Dermis blood vessel endothelial cell (primary cell): ENCODE measurements around the gene NUP93. TPM values are rescaled to one million over a fixed set of nuclear protein-coding genes. Genes with fewer than 3 reads are reported as not detected.

Experiments
- DNase-seq: peaks from one replicate; pipeline ENCODE4 v3.0.0; 2010
- total RNA-seq: library from RNA; depleted of rRNA; stranded (reverse); fragments of >200 nt; gene quantifications from 2 replicates; pipeline ENCODE4 v1.2.3, GENCODE V29; 2014

The NUP93 gene
- total RNA-seq, 1 donor from 2014 or later, result 59.7 TPM

DNA sequence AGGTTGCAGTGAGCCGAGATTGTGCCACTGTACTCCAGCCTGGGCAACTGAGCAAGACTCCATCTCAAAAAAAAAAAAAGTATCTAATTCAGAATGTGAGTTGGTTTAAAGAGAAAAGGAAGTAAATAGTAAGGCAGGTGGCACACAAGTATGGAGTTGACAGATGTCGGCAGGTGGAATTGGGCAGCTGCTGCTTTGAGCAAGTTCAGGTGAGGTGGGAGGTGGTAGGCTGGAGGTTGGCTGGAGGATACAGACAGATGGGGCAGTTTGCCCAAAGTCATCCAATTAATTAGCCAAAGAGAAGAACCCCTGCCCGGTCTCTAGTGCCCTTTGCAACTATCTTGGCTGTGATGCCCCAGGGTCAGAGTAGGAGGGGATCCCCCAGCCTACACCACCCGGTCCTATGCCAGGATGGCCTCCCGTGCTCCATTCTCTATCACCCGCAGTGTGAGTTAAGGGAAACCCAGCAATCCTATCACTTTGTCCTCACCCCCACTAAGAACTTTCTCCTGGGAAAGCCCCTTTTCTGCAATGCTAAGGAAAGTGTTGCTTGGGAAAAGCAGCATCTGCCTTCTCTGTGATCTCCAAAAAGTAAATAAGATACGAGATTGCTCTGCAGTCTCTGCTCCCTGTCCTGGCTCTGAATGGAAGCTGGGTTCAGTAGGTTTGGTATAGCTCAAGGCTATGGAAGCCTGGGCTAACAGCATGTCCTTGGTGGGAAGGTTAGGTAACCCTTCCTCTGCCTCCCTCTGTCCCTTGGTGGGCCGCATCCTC, 167.3 kb downstream of the NUP93 start:
- DNase-seq, result no peak

DNA sequence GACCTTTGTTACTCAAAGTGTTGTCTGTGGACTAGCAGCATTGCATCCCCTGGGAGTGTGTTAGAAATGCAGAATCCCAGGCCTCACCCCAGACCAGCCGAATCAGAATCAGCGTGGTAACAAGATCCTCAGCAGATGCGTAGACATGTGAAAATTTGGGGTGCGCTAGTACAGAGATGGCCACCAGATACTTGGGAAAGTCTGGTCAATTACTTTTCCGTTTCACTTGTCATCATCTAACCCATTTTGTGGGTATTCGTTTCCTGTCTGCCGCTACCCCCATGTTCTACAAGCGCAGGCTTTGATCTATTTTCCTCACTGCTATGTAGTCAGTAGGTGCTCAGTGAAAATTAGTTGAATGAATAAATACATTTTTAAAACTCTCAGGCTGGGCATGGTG, 168.9 kb downstream of the NUP93 start:
- DNase-seq, result no peak

Other genes starting within 250 kb of the NUP93 start
- 40.6 and 52.2 TPM in 2 replicates for gene BBS2, start 210.1 kb upstream of the NUP93 start, total RNA-seq
- gene MT4, start 165.1 kb upstream of the NUP93 start, total RNA-seq, result not detected in 2 replicates
- gene MT3, start 140.6 kb upstream of the NUP93 start, total RNA-seq, result not detected in 2 replicates
- gene MT2A, start 121.5 kb upstream of the NUP93 start, total RNA-seq, result 21.3 and 82.5 TPM in 2 replicates
- gene MT1E, start 104.3 kb upstream of the NUP93 start, total RNA-seq, result 13.8 and 103 TPM in 2 replicates
- gene MT1M, start 97.5 kb upstream of the NUP93 start, total RNA-seq, result 0.34 and 0.98 TPM in 2 replicates
- gene MT1A, start 91.5 kb upstream of the NUP93 start, total RNA-seq, result 2.3 TPM in 1 of 2 replicates, not detected in the other
- not detected in 2 replicates for gene MT1B, start 78.2 kb upstream of the NUP93 start, total RNA-seq
- gene MT1F, start 72.2 kb upstream of the NUP93 start, total RNA-seq, result 0.34 and 0.93 TPM in 2 replicates
- gene MT1G, start 62.1 kb upstream of the NUP93 start, total RNA-seq, result not detected in 2 replicates
- gene MT1H, start 60.3 kb upstream of the NUP93 start, total RNA-seq, result not detected in 2 replicates
- 12.2 and 22.3 TPM in 2 replicates for gene MT1X, start 47.7 kb upstream of the NUP93 start, total RNA-seq
- gene SLC12A3, start 135.1 kb downstream of the NUP93 start, total RNA-seq, result not detected in 2 replicates
- gene HERPUD1, start 202.0 kb downstream of the NUP93 start, total RNA-seq, result 88.0 and 132 TPM in 2 replicates
- 10.9 and 11.4 TPM in 2 replicates for gene CETP, start 231.8 kb downstream of the NUP93 start, total RNA-seq